Skin epidermis (tissue), 12 donors: ENCODE data around the gene EIF1AX.
"Not testable (repeated sequence)": the region's sequence is repeated elsewhere in the genome, so short reads cannot be mapped to it uniquely, and the experiment has no call there.

ENCODE experiments used
- H3K27ac ChIP-seq, 21 experiments: fragments of 200-600 bp; sonication (generic) in 11 of 21; one replicate each; pipeline ENCODE4 v1.5.0; 2020; ENCODE audit warnings: mild to moderate bottlenecking in 3 of 21, inconsistent platforms in 2 of 21, moderate library complexity in 2 of 21
- H3K4me3 ChIP-seq, 7 experiments: fragments of 200-600 bp; sonication (generic) in 2 of 7; one replicate each; pipeline ENCODE4 v1.5.0; 2020; ENCODE audit warnings: inconsistent platforms in 2 of 7, mild to moderate bottlenecking in 2 of 7, moderate library complexity in 1 of 7

EIF1AX gene

GRCh38 chrX:20141281-20142220 lies at the start of gene EIF1AX:
EIF1AX (minus strand) TSS chrX:20141838; CDS start chrX:20141640, 198 bp downstream.
- peak within 1 kb of the TSS; percentile 67 to 97 (median 88) for H3K27ac ChIP-seq
- peak within 1 kb of the TSS; percentile 50 to 95 (median 70) for H3K4me3 ChIP-seq

- Histone ChIP-seq H3K4me3 (no peak overlapping the region), H3K27ac (no peak overlapping the region)
Observed at GRCh38 chrX:20189171-20189570, 47.5 kb upstream of the EIF1AX start.

- Histone ChIP-seq H3K4me3 (no peak overlapping the region), H3K27ac (no peak overlapping the region)
Observed at GRCh38 chrX:20181598-20182329, 40.1 kb upstream of the EIF1AX start.

- no peak overlapping the region for H3K27ac ChIP-seq
Observed at GRCh38 chrX:20177093-20177492, 35.5 kb upstream of the EIF1AX start.

GRCh38 chrX:20173856-20174255 lies 32.2 kb upstream of the EIF1AX start:
- no peak overlapping the region for H3K27ac ChIP-seq
- H3K4me3 ChIP-seq: no peak overlapping the region

More at GRCh38 chrX:20177093-20177492, 35.5 kb upstream of the EIF1AX start:
- no peak overlapping the region for H3K4me3 ChIP-seq

- Histone ChIP-seq H3K4me3 (no peak overlapping the region), H3K27ac (no peak overlapping the region)
Observed at GRCh38 chrX:20173313-20173712, 31.7 kb upstream of the EIF1AX start.

- Histone ChIP-seq H3K27ac (no peak overlapping the region), H3K4me3 (no peak overlapping the region)
Observed at GRCh38 chrX:20171887-20172286, 30.2 kb upstream of the EIF1AX start.

- not testable (repeated sequence) for H3K27ac ChIP-seq
Observed at GRCh38 chrX:20162516-20162915, 20.9 kb upstream of the EIF1AX start.

GRCh38 chrX:20159797-20160385 lies 18.3 kb upstream of the EIF1AX start:
- Histone ChIP-seq H3K27ac (no peak overlapping the region), H3K4me3 (no peak overlapping the region)

More at GRCh38 chrX:20162516-20162915, 20.9 kb upstream of the EIF1AX start:
- H3K4me3 ChIP-seq: not testable (repeated sequence)

GRCh38 chrX:20151689-20152088 lies 10.1 kb upstream of the EIF1AX start:
- Histone ChIP-seq H3K27ac (no peak overlapping the region), H3K4me3 (no peak overlapping the region)

- Histone ChIP-seq H3K4me3 (no peak overlapping the region), H3K27ac (no peak overlapping the region)
Observed at GRCh38 chrX:20149326-20149725, 7.7 kb upstream of the EIF1AX start.

GRCh38 chrX:20147561-20147960 lies 5.9 kb upstream of the EIF1AX start:
- no peak overlapping the region for H3K4me3 ChIP-seq

GRCh38 chrX:20144491-20144890 lies 2.9 kb upstream of the EIF1AX start:
- Histone ChIP-seq H3K27ac (no peak overlapping the region), H3K4me3 (no peak overlapping the region)

More at GRCh38 chrX:20147561-20147960, 5.9 kb upstream of the EIF1AX start:
- no peak overlapping the region for H3K27ac ChIP-seq

GRCh38 chrX:20143561-20143960 lies 1.9 kb upstream of the EIF1AX start:
- no peak overlapping the region for H3K27ac ChIP-seq

GRCh38 chrX:20143111-20143510 lies 1.5 kb upstream of the EIF1AX start:
- Histone ChIP-seq H3K4me3 (no peak overlapping the region), H3K27ac (peak overlapping the region in 1 of 21 experiments; percentile 86)

More at GRCh38 chrX:20143561-20143960, 1.9 kb upstream of the EIF1AX start:
- no peak overlapping the region for H3K4me3 ChIP-seq

GRCh38 chrX:20140420-20140819 lies 1.2 kb downstream of the EIF1AX start:
- Histone ChIP-seq H3K27ac (peak overlapping the region in 10 of 21 experiments; percentile 14 to 97 (median 93)), H3K4me3 (peak overlapping the region; percentile 50 to 95 (median 70))

GRCh38 chrX:20139966-20140365 lies 1.7 kb downstream of the EIF1AX start:
- peak overlapping the region in 2 of 21 experiments; percentile 9 to 93 for H3K27ac ChIP-seq
- H3K4me3 ChIP-seq: peak overlapping the region in 5 of 7 experiments; percentile 61 to 95 (median 75)

- no peak overlapping the region for H3K27ac ChIP-seq
- H3K4me3 ChIP-seq: no peak overlapping the region
Observed at GRCh38 chrX:20135944-20136343, 5.7 kb downstream of the EIF1AX start.

GRCh38 chrX:20132666-20133065 lies 9.0 kb downstream of the EIF1AX start:
- H3K4me3 ChIP-seq: no peak overlapping the region
- no peak overlapping the region for H3K27ac ChIP-seq

- Histone ChIP-seq H3K27ac (no peak overlapping the region), H3K4me3 (no peak overlapping the region)
Observed at GRCh38 chrX:20130357-20130756, 11.3 kb downstream of the EIF1AX start.
